Breast epithelium (tissue), 3 donors: Measurements from ENCODE around the gene PPL.

Experiments used
- POLR2A ChIP-seq: fragments of 450-650 bp; IDR thresholded peaks from one replicate; pipeline ENCODE4 v1.6.1; 2016; ENCODE audit warnings: antibody characterized with exemption, mild to moderate bottlenecking, moderate library complexity
- TF ChIP-seq, protein P1 (sequence below), 3 donors: fragments of 450-650 bp; IDR thresholded peaks; one replicate each; pipeline ENCODE4 v1.5.1; 2016 to 2017; ENCODE audit warnings: antibody characterized with exemption in 3 of 3, mild to moderate bottlenecking in 3 of 3, moderate library complexity in 3 of 3

DNA sequence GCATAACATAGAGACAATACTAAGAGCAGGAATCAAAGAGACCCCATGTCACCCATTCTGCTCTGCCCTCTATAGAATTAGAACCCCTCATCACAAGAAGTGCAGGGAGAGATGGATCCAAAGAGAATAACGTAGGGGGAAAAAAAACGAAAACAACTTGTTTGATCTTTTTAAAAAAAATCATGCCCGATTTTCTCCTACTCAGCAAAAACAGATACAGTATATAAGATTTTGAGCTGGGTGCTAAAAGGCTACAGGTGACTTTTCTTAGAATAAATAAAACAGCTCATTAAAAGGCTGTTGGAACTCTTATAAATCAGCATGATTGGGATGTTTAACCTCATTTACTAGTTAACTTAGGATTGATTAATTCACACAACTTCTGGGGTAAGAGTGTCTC is 72.2 kb downstream of the PPL start:
- TF ChIP-seq, protein P1, sequence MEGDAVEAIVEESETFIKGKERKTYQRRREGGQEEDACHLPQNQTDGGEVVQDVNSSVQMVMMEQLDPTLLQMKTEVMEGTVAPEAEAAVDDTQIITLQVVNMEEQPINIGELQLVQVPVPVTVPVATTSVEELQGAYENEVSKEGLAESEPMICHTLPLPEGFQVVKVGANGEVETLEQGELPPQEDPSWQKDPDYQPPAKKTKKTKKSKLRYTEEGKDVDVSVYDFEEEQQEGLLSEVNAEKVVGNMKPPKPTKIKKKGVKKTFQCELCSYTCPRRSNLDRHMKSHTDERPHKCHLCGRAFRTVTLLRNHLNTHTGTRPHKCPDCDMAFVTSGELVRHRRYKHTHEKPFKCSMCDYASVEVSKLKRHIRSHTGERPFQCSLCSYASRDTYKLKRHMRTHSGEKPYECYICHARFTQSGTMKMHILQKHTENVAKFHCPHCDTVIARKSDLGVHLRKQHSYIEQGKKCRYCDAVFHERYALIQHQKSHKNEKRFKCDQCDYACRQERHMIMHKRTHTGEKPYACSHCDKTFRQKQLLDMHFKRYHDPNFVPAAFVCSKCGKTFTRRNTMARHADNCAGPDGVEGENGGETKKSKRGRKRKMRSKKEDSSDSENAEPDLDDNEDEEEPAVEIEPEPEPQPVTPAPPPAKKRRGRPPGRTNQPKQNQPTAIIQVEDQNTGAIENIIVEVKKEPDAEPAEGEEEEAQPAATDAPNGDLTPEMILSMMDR (IDR thresholded peaks at IDR 0.05), result no peak
- no peak for TF ChIP-seq POLR2A
